Subcutaneous adipose tissue (tissue), 4 donors: ENCODE data around the gene MRPS31. TPM values are rescaled to one million over a fixed set of nuclear protein-coding genes. Genes with fewer than 3 reads are reported as not detected.

ENCODE experiments used
- total RNA-seq, 4 donors: library from RNA; depleted of rRNA; stranded (reverse); fragments of >200 nt; gene quantifications; one replicate each; pipeline ENCODE4 v1.1.0, GENCODE V29; 2016
- TF ChIP-seq, protein P1 (sequence below): fragments of 450-650 bp; IDR thresholded peaks from one replicate; pipeline ENCODE4 v1.5.1; 2016; ENCODE audit warnings: low read depth, mild to moderate bottlenecking, control low read depth, antibody characterized with exemption, moderate library complexity

The MRPS31 gene
- total RNA-seq = 10 to 100 TPM; 11.5 to 21.5 (median 16.3) TPM

DNA sequence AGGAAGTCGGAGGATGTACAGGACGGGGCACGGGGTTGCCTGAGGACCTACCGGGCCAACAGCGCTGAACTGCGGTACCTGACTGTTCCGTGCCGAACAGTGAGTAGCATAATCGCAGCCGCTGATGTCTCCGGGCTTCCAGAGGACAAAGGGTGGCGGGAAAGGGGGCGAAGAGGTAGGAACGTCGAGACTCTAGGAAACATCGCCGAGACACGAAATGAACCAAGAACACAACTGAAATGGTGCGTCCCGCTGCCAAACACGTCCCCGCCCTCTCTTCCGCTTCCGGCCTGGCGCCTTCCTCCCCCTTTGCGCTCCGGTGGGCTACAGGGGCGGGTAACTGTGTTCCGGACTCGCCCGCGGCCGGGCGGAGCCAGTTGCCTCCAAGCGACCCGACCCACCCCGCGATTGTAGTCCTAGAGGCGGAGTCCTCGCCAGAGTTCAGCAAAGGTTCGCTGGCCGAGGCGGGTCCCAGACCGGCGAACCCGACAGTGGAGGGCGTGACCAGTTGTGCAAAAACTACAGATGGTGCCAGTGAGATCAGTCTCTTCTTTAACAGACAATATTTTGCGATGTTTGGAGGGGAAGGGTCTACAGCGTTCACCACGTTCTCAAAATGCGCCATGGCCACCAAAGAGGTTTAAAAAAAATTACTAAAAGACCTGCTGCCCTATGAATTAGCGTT is at the start of gene MRPS31:
Gene MRPS31 (minus strand): TSS at position 257 of the 685 bp plus-strand sequence. CDS start 54 bp downstream, at position 203.
- TF ChIP-seq, protein P1, sequence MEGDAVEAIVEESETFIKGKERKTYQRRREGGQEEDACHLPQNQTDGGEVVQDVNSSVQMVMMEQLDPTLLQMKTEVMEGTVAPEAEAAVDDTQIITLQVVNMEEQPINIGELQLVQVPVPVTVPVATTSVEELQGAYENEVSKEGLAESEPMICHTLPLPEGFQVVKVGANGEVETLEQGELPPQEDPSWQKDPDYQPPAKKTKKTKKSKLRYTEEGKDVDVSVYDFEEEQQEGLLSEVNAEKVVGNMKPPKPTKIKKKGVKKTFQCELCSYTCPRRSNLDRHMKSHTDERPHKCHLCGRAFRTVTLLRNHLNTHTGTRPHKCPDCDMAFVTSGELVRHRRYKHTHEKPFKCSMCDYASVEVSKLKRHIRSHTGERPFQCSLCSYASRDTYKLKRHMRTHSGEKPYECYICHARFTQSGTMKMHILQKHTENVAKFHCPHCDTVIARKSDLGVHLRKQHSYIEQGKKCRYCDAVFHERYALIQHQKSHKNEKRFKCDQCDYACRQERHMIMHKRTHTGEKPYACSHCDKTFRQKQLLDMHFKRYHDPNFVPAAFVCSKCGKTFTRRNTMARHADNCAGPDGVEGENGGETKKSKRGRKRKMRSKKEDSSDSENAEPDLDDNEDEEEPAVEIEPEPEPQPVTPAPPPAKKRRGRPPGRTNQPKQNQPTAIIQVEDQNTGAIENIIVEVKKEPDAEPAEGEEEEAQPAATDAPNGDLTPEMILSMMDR = no peak

DNA sequence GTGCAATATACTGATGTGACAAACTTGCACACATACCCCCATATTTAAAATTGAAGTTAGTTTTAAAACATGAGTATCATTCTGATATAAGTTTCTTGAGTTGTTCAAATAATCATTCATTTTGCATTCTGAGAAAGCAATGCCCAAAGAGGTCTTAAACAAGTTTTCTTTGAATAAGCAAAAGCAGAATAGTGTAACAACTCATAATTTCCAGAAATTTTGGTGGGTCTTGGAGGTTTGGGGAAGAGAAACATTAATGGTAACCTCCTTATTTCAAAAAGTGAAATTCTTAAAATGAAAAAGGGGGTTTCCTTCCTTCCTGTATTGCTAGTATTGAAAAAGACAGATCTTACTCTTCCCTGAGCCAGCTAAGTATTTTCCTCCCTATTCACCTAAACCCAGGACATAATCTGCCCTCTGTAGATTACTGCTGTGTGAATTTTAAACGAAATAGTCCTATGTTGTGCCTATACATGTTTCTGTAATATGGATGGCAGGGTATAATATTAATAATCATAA is 48.9 kb upstream of the MRPS31 start:
- TF ChIP-seq, protein P1 = no peak

DNA sequence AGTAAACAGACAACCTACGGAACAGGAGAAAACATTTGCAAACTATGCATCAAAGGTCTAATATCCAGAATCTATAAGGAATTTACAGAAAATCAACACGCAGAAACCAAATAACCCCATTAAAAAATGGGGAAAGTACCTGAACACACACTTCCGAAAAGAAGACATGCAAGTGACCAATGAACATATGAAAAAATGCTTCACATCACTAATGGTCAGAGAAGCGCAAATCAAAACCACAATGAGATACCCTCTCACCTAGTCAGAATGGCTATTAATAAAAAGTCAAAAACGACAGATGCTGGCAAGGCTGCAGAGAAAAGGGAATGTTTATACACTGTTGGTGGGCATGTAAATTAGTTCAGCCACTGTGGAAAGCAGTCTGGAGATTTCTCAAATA is 47.9 kb upstream of the MRPS31 start:
- TF ChIP-seq, protein P1 = no peak

DNA sequence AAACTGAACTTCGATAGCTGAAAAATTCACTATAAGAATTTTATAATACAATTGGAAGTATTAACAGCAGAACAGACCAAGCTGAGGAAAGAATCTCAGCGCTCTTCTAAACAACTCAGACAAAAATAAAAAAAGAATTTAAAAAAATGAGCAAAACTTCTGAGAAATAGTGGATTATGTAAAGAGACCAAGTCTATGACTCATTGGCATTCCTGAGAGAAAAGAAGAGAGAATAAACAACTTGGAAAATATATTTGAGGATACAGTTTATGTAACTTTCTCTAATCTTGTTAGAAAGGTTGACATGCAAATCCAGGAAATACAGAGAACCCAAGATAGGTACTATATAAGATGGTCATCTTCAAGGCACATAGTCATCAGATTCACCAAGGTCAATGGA is 43.8 kb upstream of the MRPS31 start:
- TF ChIP-seq, protein P1 = no peak

DNA sequence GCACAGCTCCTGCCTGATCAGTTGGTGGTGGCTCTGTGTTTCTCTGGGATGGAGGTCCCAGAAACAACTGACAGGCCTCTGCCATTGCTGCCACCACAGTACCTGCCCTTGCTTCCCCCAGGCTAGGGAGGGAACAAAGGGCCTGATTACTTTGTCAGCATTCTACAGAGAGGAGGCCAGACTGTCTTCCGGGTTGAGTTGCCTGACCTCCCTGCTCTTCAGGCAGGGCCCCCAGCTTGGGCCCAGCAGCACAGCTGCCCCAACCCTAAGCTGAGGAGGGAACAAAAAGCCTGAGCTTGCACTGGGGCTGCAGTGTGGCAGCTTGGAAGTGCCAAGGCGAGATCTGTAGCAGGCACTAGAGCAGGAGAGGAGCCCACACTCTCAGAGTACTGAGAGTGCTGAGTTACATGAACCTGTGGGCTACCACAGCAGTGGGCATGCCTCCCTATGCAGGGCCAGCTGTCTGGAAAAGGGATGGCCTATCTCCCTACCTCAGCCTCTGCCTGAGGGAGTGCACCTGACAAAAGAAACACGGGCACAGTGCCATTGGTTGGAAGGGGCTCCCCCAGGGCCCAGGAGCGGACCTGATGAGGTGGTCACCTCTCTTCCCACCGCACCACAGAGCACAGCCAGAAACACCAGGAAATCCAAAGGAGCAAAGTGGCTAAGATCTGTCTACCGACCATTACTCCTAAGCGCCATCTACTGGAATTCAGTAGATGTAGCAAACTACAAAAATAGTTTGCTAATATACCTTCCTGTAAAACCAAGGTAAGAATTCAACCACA is 42.9 kb upstream of the MRPS31 start:
- TF ChIP-seq, protein P1 = no peak

DNA sequence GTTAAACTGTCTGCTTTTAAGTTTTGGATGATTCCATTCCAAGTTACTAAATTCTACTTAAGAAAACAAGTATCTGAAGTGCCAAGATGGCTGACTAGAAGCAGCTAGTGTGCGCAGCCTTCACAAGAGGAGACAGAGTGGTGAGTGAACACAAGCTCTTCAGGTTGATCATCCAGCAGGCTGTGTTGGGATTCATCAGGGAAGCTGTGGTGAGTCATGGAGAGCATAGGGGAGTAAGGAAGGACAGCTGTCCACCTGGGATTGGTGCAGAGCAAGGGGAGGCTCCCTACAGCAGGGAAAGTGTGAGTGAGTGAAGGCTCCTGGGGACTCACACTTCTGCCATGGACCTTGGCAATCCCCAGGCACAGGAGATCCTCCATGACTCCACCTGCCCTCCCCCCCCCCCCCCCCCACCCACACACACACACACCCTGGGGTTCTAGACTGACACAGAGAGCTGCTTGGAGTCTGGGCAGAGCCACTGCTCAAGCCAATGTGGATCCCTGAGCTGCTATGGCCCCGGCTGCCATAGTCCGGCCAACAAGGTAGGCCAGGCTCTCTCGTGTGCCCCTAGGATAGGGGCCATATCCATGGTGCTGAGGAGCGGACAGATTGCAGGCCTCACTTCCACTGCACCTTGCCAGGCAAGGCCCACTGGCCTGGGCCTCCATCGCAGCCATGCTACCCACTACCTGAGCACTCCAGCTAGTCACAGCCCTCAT is 41.9 kb upstream of the MRPS31 start:
- TF ChIP-seq, protein P1 = no peak

DNA sequence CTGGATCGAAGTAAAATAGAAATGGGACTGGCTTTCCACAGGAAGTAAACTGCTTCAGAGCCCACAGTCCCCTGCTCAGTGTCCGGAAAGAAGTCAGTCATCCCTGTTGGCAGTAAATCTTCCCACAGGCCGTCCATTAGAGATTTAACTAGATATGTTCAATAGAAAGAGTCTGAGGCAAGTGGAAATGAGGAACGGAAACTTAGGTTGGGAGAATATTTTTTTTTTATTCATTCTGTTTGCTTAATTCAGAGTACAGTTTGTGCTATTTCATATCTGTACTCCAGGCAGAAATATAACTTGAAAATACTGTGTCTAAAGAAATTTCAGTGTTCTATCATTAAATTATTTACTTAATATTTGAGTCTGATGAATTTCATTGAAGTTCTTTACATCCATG is 41.1 kb upstream of the MRPS31 start:
- TF ChIP-seq, protein P1 = no peak
